Measurements from ENCODE around the gene PSPH.

PSPH gene

GRCh38 chr7:55996856-55997500, 54.3 kb downstream of the PSPH start:
- DNase-seq = no peak

- no peak for DNase-seq
These were observed 58.9 kb downstream of the PSPH start for GRCh38 chr7:55992346-55992745.

- DNase-seq = no peak
These were observed 67.7 kb downstream of the PSPH start for GRCh38 chr7:55983537-55983936.

DNA sequence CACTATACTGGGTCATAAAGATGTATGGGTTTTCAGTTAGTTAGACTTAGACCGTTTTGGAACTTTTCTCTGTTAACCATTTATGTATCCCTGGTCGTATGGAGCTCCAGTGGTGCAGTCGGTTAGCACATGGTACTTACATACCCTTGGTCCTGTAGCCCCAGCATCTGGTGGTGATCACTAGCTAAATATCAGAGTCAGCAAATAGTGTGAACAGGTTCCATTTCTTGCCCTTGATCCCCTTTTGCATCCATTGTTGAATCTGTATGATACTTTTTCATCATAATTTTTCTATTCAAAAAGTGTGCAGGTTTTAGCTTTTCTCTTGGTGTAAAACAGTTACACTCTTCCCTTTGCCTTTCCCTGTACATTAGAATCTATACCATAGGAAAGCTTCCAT, 71.0 kb downstream of the PSPH start:
- DNase-seq = no peak

GRCh38 chr7:55977831-55978230, 73.4 kb downstream of the PSPH start:
- DNase-seq = no peak

- no peak for DNase-seq
These were observed 75.1 kb downstream of the PSPH start for GRCh38 chr7:55975988-55976633.

DNA sequence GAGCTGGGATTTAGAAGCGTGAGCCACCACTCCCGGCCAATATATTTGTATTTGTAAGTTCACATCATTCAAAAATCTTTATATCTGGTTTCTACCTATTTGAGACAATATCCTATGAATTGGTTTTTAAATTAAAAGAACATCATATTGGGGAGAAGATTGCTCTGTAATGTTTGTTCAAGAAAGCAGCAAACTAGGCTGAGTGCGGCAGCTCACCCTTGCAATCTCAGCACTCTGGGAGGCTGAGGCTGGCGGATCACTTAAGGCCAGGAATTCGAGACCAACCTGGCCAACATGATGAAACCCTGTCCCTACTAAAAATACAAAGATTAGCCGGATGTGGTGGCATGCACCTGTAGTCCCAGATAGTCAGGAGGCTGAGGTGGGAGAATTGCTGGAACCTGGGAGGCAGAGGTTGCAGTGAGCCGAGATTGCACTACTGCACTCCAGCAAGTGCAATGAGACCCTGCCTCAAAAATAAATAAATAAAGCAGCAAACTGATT, 77.4 kb downstream of the PSPH start:
- DNase-seq = no peak

GRCh38 chr7:55970978-55971377, 80.3 kb downstream of the PSPH start:
- no peak for DNase-seq

GRCh38 chr7:55970561-55970960, 80.7 kb downstream of the PSPH start:
- DNase-seq = no peak

GRCh38 chr7:55969391-55969790, 81.9 kb downstream of the PSPH start:
- no peak for DNase-seq

GRCh38 chr7:55966851-55967250, 84.4 kb downstream of the PSPH start:
- no peak for DNase-seq

GRCh38 chr7:55965805-55966421, 85.3 kb downstream of the PSPH start:
- no peak for DNase-seq

GRCh38 chr7:55965100-55965470, 86.2 kb downstream of the PSPH start:
- DNase-seq = no peak

- DNase-seq = peak; percentile 74
These were observed 86.8 kb downstream of the PSPH start, which contains the start of gene NIPSNAP2 for GRCh38 chr7:55964261-55965099. Gene NIPSNAP2 (plus strand): TSS chr7:55964585. CDS start chr7:55964610, 25 bp downstream.

GRCh38 chr7:55963584-55964168, 87.6 kb downstream of the PSPH start:
- no peak for DNase-seq

- DNase-seq = no peak
These were observed 89.2 kb downstream of the PSPH start for GRCh38 chr7:55962014-55962413.
